Epithelial cell of proximal tubule (primary cell): ENCODE data around the gene BSG. TPM values are rescaled to one million over a fixed set of nuclear protein-coding genes. Genes with fewer than 3 reads are reported as not detected.
"Not testable (repeated sequence)": the region's sequence is repeated elsewhere in the genome, so short reads cannot be mapped to it uniquely, and the experiment has no call there.

Experiments used
- DNase-seq: peaks from one replicate; pipeline ENCODE4 v3.0.0-alpha.2; 2011; ENCODE audit warnings: low read depth
- H3K4me3 ChIP-seq: 2 replicates; pipeline ENCODE4 v1.5.1; 2011; ENCODE audit warnings: low read depth, mild to moderate bottlenecking, low read length
- CTCF ChIP-seq: conservative IDR thresholded peaks from 2 replicates; pipeline ENCODE4 v1.5.1; 2012; ENCODE audit warnings: low read depth, mild to moderate bottlenecking, low read length
- total RNA-seq: library from RNA; depleted of rRNA; stranded (reverse); fragments of >200 nt; gene quantifications from 2 replicates; pipeline ENCODE4 v1.2.3, GENCODE V29; 2015

The BSG gene
- total RNA-seq, 1 donor from 2014 or later, result 705 TPM

GRCh38 chr19:601790-602189 lies 29.4 kb downstream of the BSG start:
- no peak overlapping the region for H3K4me3 ChIP-seq
- DNase-seq, result no peak
- TF ChIP-seq CTCF, result no peak

GRCh38 chr19:602391-603301 lies 30.2 kb downstream of the BSG start:
- DNase-seq, result no peak
- no peak overlapping the region for H3K4me3 ChIP-seq
- TF ChIP-seq CTCF, result no peak

DNA sequence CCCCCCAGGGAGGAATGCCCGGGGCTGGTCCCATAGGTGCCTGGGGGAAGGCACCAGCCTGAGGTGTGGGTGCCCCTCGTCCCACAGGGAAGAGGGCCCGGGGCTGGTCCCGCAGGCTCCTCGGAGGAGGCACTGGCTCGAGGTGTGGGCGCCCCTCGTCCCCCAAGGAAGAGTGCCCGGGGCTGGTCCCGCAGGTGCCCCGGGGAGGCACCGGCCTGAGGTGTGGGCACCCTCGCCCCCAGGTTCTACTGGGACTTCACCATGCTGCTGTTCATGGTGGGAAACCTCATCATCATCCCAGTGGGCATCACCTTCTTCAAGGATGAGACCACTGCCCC lies 30.9 kb downstream of the BSG start:
- DNase-seq, H3K4me3 ChIP-seq: not testable (repeated sequence)

- not testable (repeated sequence) for DNase-seq
These were observed 31.4 kb downstream of the BSG start for GRCh38 chr19:603779-604178.

DNA sequence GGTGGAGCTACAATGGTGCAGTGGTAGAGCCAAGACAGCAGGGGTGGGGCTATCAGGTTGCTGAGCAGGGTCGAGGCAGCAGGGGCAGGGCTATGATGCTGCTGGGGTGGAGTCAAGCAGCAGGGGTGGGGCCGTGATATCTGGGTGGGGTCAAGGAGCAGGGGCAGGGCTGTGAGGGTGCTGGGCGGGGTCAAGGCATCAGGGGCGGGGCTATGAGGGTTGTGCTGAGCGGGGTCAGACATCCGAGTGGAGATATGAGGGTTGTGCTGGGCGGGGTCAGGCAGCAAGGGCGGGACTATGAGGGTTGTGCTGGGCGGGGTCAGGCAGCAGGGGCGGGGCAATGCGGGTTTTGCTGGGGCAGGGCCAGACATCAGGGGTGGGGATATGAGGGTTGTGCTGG lies 32.0 kb downstream of the BSG start:
- no peak for TF ChIP-seq CTCF
- no peak overlapping the region for H3K4me3 ChIP-seq
- DNase-seq, result no peak

More at GRCh38 chr19:603779-604178, 31.4 kb downstream of the BSG start:
- H3K4me3 ChIP-seq, result not testable (repeated sequence)

- H3K4me3 ChIP-seq, DNase-seq: not testable (repeated sequence)
These were observed 32.9 kb downstream of the BSG start for GRCh38 chr19:605061-605971.

GRCh38 chr19:607301-608154 lies 35.1 kb downstream of the BSG start:
- no peak for DNase-seq
- no peak overlapping the region for H3K4me3 ChIP-seq
- no peak for TF ChIP-seq CTCF
